ENCODE measurements around the gene LDAH. TPM values are rescaled to one million over a fixed set of nuclear protein-coding genes. Genes with fewer than 3 reads are reported as not detected.
A peak's percentile ranks its signal among the peaks of the same experiment; 100 is the strongest.

The LDAH gene
- total and polyA plus RNA-seq, 10 of the 15 experiments (the other 5 are each of a cell fraction or from before 2014, with no cell fraction given) = 17.9 to 44.7 (median 30.0) TPM

DNA sequence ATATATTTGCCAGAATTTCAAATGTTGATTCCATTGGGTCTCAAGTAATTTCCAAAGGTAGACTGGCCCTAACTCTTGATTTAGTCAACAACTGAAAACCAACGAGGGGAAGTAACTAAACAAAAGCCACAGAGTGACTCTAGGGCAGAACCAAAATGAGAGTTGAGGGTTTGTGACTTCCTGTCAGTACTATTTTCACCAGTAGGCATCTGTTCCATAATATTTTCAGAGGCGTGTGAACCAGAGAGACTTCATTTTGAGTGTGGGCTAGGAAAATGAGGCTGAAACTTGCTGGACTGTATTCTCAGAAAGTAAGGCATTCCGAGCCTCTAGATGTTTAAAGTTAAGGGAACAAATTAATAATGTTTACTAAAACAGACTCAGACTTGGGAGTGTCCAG lies 85.4 kb downstream of the LDAH start (continued):
- 0 out of 2 replicates have a peak, but pooled peaks have one; percentile 14 for TF ChIP-seq GABPA (IDR thresholded peaks at IDR 0.05; ENCODE audit: low read depth)
- TF ChIP-seq JUND (IDR thresholded peaks at IDR 0.05; ENCODE audit: low read depth, low read length) = no peak
- TF ChIP-seq, protein P1, sequence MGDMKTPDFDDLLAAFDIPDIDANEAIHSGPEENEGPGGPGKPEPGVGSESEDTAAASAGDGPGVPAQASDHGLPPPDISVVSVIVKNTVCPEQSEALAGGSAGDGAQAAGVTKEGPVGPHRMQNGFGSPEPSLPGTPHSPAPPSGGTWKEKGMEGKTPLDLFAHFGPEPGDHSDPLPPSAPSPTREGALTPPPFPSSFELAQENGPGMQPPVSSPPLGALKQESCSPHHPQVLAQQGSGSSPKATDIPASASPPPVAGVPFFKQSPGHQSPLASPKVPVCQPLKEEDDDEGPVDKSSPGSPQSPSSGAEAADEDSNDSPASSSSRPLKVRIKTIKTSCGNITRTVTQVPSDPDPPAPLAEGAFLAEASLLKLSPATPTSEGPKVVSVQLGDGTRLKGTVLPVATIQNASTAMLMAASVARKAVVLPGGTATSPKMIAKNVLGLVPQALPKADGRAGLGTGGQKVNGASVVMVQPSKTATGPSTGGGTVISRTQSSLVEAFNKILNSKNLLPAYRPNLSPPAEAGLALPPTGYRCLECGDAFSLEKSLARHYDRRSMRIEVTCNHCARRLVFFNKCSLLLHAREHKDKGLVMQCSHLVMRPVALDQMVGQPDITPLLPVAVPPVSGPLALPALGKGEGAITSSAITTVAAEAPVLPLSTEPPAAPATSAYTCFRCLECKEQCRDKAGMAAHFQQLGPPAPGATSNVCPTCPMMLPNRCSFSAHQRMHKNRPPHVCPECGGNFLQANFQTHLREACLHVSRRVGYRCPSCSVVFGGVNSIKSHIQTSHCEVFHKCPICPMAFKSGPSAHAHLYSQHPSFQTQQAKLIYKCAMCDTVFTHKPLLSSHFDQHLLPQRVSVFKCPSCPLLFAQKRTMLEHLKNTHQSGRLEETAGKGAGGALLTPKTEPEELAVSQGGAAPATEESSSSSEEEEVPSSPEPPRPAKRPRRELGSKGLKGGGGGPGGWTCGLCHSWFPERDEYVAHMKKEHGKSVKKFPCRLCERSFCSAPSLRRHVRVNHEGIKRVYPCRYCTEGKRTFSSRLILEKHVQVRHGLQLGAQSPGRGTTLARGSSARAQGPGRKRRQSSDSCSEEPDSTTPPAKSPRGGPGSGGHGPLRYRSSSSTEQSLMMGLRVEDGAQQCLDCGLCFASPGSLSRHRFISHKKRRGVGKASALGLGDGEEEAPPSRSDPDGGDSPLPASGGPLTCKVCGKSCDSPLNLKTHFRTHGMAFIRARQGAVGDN (IDR thresholded peaks at IDR 0.05) = peak; percentile 77
- no peak for TF ChIP-seq MTA2 (IDR thresholded peaks at IDR 0.05; ENCODE audit: low read depth)
- TF ChIP-seq SUZ12 (IDR thresholded peaks at IDR 0.05; ENCODE audit: unreplicated experiment) = no peak
- TF ChIP-seq GATAD2B (conservative IDR thresholded peaks at IDR 0.05; ENCODE audit: low read depth) = no peak
- no peak for TF ChIP-seq SMAD1 (IDR thresholded peaks at IDR 0.05; ENCODE audit: low read depth, partially characterized antibody)
- no peak for TF ChIP-seq KAT2A (conservative IDR thresholded peaks at IDR 0.05; ENCODE audit: control insufficient read depth, low read depth, low read length)
- TF ChIP-seq SUPT20H (IDR thresholded peaks at IDR 0.05; ENCODE audit: borderline replicate concordance, control insufficient read depth, low read depth, low read length) = no peak
- no peak for TF ChIP-seq FOXM1 (IDR thresholded peaks at IDR 0.05; ENCODE audit: low read depth, low read length)
- TF ChIP-seq TBL1XR1 (IDR thresholded peaks at IDR 0.05; ENCODE audit: low read depth, low read length) = 0 out of 2 replicates have a peak, but pooled peaks have one; percentile 40
- TF ChIP-seq ZNF24 (IDR thresholded peaks at IDR 0.05) = no peak
- TF ChIP-seq RBBP5 (conservative IDR thresholded peaks at IDR 0.05) = no peak
- TF ChIP-seq RELA (IDR thresholded peaks at IDR 0.05; ENCODE audit: borderline replicate concordance, partially characterized antibody) = no peak
- TF ChIP-seq SIX5 (IDR thresholded peaks at IDR 0.05; ENCODE audit: low read depth, low read length, severe bottlenecking) = no peak
- TF ChIP-seq SREBF1 (IDR thresholded peaks at IDR 0.05; ENCODE audit: low read length) = no peak
- TF ChIP-seq ZBED1 (IDR thresholded peaks at IDR 0.05; ENCODE audit: borderline replicate concordance) = no peak
- no peak for TF ChIP-seq JUNB (IDR thresholded peaks at IDR 0.05)
- TF ChIP-seq, protein P2, sequence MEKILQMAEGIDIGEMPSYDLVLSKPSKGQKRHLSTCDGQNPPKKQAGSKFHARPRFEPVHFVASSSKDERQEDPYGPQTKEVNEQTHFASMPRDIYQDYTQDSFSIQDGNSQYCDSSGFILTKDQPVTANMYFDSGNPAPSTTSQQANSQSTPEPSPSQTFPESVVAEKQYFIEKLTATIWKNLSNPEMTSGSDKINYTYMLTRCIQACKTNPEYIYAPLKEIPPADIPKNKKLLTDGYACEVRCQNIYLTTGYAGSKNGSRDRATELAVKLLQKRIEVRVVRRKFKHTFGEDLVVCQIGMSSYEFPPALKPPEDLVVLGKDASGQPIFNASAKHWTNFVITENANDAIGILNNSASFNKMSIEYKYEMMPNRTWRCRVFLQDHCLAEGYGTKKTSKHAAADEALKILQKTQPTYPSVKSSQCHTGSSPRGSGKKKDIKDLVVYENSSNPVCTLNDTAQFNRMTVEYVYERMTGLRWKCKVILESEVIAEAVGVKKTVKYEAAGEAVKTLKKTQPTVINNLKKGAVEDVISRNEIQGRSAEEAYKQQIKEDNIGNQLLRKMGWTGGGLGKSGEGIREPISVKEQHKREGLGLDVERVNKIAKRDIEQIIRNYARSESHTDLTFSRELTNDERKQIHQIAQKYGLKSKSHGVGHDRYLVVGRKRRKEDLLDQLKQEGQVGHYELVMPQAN (conservative IDR thresholded peaks at IDR 0.05) = no peak
- TF ChIP-seq NFYB (IDR thresholded peaks at IDR 0.05; ENCODE audit: insufficient read depth, low read depth, low read length) = no peak
- TF ChIP-seq DPF2 (IDR thresholded peaks at IDR 0.05) = no peak
- TF ChIP-seq, protein P3, sequence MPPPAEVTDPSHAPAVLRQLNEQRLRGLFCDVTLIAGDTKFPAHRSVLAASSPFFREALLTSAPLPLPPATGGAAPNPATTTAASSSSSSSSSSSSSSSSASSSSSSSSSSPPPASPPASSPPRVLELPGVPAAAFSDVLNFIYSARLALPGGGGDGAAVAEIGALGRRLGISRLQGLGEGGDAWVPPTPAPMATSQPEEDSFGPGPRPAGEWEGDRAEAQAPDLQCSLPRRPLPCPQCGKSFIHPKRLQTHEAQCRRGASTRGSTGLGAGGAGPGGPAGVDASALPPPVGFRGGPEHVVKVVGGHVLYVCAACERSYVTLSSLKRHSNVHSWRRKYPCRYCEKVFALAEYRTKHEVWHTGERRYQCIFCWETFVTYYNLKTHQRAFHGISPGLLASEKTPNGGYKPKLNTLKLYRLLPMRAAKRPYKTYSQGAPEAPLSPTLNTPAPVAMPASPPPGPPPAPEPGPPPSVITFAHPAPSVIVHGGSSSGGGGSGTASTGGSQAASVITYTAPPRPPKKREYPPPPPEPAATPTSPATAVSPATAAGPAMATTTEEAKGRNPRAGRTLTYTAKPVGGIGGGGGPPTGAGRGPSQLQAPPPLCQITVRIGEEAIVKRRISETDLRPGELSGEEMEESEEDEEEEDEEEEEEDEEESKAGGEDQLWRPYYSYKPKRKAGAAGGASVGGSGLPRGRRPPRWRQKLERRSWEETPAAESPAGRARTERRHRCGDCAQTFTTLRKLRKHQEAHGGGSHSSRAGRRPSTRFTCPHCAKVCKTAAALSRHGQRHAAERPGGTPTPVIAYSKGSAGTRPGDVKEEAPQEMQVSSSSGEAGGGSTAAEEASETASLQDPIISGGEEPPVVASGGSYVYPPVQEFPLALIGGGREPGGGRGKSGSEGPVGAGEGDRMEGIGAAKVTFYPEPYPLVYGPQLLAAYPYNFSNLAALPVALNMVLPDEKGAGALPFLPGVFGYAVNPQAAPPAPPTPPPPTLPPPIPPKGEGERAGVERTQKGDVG (CRISPR knock-in tag; IDR thresholded peaks at IDR 0.05) = no peak
- no peak for TF ChIP-seq TCF7 (IDR thresholded peaks at IDR 0.05; ENCODE audit: borderline replicate concordance)
- TF ChIP-seq MYB (IDR thresholded peaks at IDR 0.05; ENCODE audit: borderline replicate concordance, low read depth, low read length) = no peak

Data from GM12878 (cell line).